ENCODE data around the gene GMPPA. TPM values are rescaled to one million over a fixed set of nuclear protein-coding genes. Genes with fewer than 3 reads are reported as not detected.
A peak's percentile ranks its signal among the peaks of the same experiment; 100 is the strongest.

GMPPA gene
- total RNA-seq, 1 donor from 2014 or later, result 27.7 TPM

GRCh38 chr2:219492575-219492974, 6.1 kb upstream of the GMPPA start:
- H3K4me3 ChIP-seq (ENCODE audit: low read length in 3 of 3), result no peak overlapping the region
- peaks cover 32 to 54% (median 49%) of the 10 kb centered on the region in 3 donors for H3K36me3 ChIP-seq (ENCODE audit: control insufficient read depth in 3 of 3, insufficient read depth in 3 of 3, low read length in 3 of 3)
- H3K4me1 ChIP-seq (ENCODE audit: control insufficient read depth in 3 of 3, insufficient read depth in 3 of 3, low read length in 3 of 3), result peaks cover 24 to 34% (median 30%) of the 10 kb centered on the region in 3 donors
- no peaks in the 10 kb centered on the region for H3K9me3 ChIP-seq (ENCODE audit: control insufficient read depth in 3 of 3, low read length in 3 of 3)
- no peak overlapping the region for H3K9ac ChIP-seq (ENCODE audit: low read depth in 1 of 3, low read length in 3 of 3)
- H3K27ac ChIP-seq (ENCODE audit: low read depth, low read length), result no peak overlapping the region
- H3K27me3 ChIP-seq (ENCODE audit: control insufficient read depth in 3 of 3, insufficient read depth in 3 of 3, low read length in 3 of 3), result peaks cover 0 to 10% (median 4%) of the 10 kb centered on the region in 3 donors

- Histone ChIP-seq H3K27me3 (ENCODE audit: control insufficient read depth in 3 of 3, insufficient read depth in 3 of 3, low read length in 3 of 3) (peaks cover 0 to 10% (median 4%) of the 10 kb centered on the region in 3 donors), H3K4me3 (ENCODE audit: low read length in 3 of 3) (no peak overlapping the region), H3K36me3 (ENCODE audit: control insufficient read depth in 3 of 3, insufficient read depth in 3 of 3, low read length in 3 of 3) (peaks cover 30 to 49% (median 45%) of the 10 kb centered on the region in 3 donors), H3K9me3 (ENCODE audit: control insufficient read depth in 3 of 3, low read length in 3 of 3) (no peaks in the 10 kb centered on the region), H3K9ac (ENCODE audit: low read depth in 1 of 3, low read length in 3 of 3) (no peak overlapping the region), H3K4me1 (ENCODE audit: control insufficient read depth in 3 of 3, insufficient read depth in 3 of 3, low read length in 3 of 3) (peaks cover 29 to 40% (median 36%) of the 10 kb centered on the region in 3 donors), H3K27ac (ENCODE audit: low read depth, low read length) (no peak overlapping the region)
These were observed 5.6 kb upstream of the GMPPA start for GRCh38 chr2:219493086-219493485.

DNA sequence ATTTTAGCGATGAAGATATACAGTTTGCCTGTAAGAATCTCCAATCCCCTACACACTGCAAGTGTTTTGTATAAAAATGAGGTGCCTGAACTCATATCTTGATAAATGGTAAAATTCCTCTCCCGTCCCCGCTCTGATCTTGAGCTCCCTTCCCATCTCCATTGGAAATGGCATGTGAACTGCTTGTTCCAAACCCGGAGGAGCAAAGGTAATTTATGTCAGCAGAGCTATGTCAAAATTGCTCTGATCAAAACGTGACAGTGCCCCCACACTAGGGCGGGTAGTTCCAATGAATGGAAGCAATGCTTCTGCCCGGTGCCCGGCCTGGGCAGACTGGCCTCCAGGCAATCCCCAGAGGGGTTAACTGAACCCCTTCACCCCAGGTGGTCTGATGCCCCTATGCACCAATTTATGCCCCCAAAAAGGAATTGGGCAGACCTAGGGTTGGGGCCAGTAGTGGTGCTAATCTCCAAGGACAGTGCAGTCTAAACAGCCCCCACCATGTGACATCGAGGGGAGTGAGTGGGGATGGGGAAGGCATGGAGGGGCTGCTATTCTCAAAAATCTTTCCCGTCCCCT, 3.6 kb upstream of the GMPPA start:
- Histone ChIP-seq H3K4me3 (ENCODE audit: low read length in 3 of 3) (no peak overlapping the region), H3K27me3 (ENCODE audit: control insufficient read depth in 3 of 3, insufficient read depth in 3 of 3, low read length in 3 of 3) (peaks cover 0 to 10% (median 0%) of the 10 kb centered on the region in 3 donors), H3K9ac (ENCODE audit: low read depth in 1 of 3, low read length in 3 of 3) (peak overlapping the region in 1 of 3 donors; percentile 50), H3K4me1 (ENCODE audit: control insufficient read depth in 3 of 3, insufficient read depth in 3 of 3, low read length in 3 of 3) (peaks cover 45 to 53% (median 46%) of the 10 kb centered on the region in 3 donors), H3K36me3 (ENCODE audit: control insufficient read depth in 3 of 3, insufficient read depth in 3 of 3, low read length in 3 of 3) (peaks cover 19 to 34% (median 30%) of the 10 kb centered on the region in 3 donors), H3K27ac (ENCODE audit: low read depth, low read length) (peak overlapping the region; percentile 21), H3K9me3 (ENCODE audit: control insufficient read depth in 3 of 3, low read length in 3 of 3) (no peaks in the 10 kb centered on the region)

- H3K27me3 ChIP-seq (ENCODE audit: control insufficient read depth in 3 of 3, insufficient read depth in 3 of 3, low read length in 3 of 3), result peaks cover 0 to 10% (median 0%) of the 10 kb centered on the region in 3 donors
- peak overlapping the region in 1 of 3 donors; percentile 22 for H3K4me3 ChIP-seq (ENCODE audit: low read length in 3 of 3)
- peak overlapping the region in 2 of 3 donors; percentile 25 to 90 for H3K9ac ChIP-seq (ENCODE audit: low read depth in 1 of 3, low read length in 3 of 3)
- H3K4me1 ChIP-seq (ENCODE audit: control insufficient read depth in 3 of 3, insufficient read depth in 3 of 3, low read length in 3 of 3), result peaks cover 48 to 56% (median 51%) of the 10 kb centered on the region in 3 donors
- peaks cover 19 to 28% (median 24%) of the 10 kb centered on the region in 3 donors for H3K36me3 ChIP-seq (ENCODE audit: control insufficient read depth in 3 of 3, insufficient read depth in 3 of 3, low read length in 3 of 3)
- H3K27ac ChIP-seq (ENCODE audit: low read depth, low read length), result peak overlapping the region; percentile 21
- H3K9me3 ChIP-seq (ENCODE audit: control insufficient read depth in 3 of 3, low read length in 3 of 3), result no peaks in the 10 kb centered on the region
These were observed 3.1 kb upstream of the GMPPA start for GRCh38 chr2:219495531-219496122.

GRCh38 chr2:219496247-219496824, 2.4 kb upstream of the GMPPA start:
- peak overlapping the region; percentile 21 for H3K27ac ChIP-seq (ENCODE audit: low read depth, low read length)
- no peaks in the 10 kb centered on the region for H3K9me3 ChIP-seq (ENCODE audit: control insufficient read depth in 3 of 3, low read length in 3 of 3)
- H3K4me1 ChIP-seq (ENCODE audit: control insufficient read depth in 3 of 3, insufficient read depth in 3 of 3, low read length in 3 of 3), result peaks cover 48 to 56% (median 51%) of the 10 kb centered on the region in 3 donors
- peak overlapping the region in 2 of 3 donors; percentile 25 to 90 for H3K9ac ChIP-seq (ENCODE audit: low read depth in 1 of 3, low read length in 3 of 3)
- H3K4me3 ChIP-seq (ENCODE audit: low read length in 3 of 3), result peak overlapping the region in 1 of 3 donors; percentile 92
- H3K27me3 ChIP-seq (ENCODE audit: control insufficient read depth in 3 of 3, insufficient read depth in 3 of 3, low read length in 3 of 3), result peaks cover 0 to 10% (median 0%) of the 10 kb centered on the region in 3 donors
- peaks cover 15 to 24% (median 17%) of the 10 kb centered on the region in 3 donors for H3K36me3 ChIP-seq (ENCODE audit: control insufficient read depth in 3 of 3, insufficient read depth in 3 of 3, low read length in 3 of 3)

DNA sequence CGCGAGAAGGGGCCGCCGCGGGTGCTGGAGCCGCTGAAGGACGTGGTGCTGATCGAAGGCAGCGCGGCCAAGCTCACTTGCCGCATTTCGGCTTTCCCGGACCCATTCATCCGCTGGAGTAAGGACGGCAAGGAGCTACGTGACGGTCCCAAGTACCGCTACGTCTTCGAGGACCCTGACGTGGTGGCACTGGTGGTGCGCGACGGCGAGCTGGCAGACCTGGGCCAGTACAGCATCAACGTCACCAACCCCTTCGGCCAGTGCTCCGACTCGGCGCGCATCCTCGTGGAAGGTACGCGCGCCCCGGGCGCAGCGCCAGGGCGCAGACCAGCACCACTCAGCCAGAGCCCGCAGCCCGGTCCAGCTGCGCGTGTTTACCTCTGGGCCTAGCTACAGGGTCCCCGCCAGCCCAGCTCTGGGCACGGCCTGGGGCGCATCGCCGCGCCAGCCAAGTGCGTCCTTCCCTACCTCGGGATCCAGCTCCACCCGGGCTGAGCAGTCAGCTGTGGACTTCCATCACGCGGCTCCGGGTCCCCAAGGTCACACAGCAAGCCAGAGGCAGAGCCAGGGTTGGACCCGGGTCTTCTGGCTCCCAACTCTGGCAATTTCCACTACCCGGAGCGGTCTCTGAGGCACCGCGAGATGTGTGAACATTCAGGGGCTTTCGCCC, 1.7 kb upstream of the GMPPA start:
- Histone ChIP-seq H3K27ac (ENCODE audit: low read depth, low read length) (peak overlapping the region; percentile 90), H3K4me3 (ENCODE audit: low read length in 3 of 3) (peak overlapping the region; percentile 79 to 92 (median 89)), H3K36me3 (ENCODE audit: control insufficient read depth in 3 of 3, insufficient read depth in 3 of 3, low read length in 3 of 3) (peaks cover 12 to 24% (median 14%) of the 10 kb centered on the region in 3 donors), H3K27me3 (ENCODE audit: control insufficient read depth in 3 of 3, insufficient read depth in 3 of 3, low read length in 3 of 3) (peaks cover 0 to 7% (median 0%) of the 10 kb centered on the region in 3 donors), H3K4me1 (ENCODE audit: control insufficient read depth in 3 of 3, insufficient read depth in 3 of 3, low read length in 3 of 3) (peaks cover 48 to 56% (median 51%) of the 10 kb centered on the region in 3 donors), H3K9me3 (ENCODE audit: control insufficient read depth in 3 of 3, low read length in 3 of 3) (no peaks in the 10 kb centered on the region), H3K9ac (ENCODE audit: low read depth in 1 of 3, low read length in 3 of 3) (peak overlapping the region in 2 of 3 donors; percentile 90 to 91)

GRCh38 chr2:219497495-219498279, 1.0 kb upstream of the GMPPA start:
- H3K4me1 ChIP-seq (ENCODE audit: control insufficient read depth in 3 of 3, insufficient read depth in 3 of 3, low read length in 3 of 3), result peaks cover 48 to 56% (median 51%) of the 10 kb centered on the region in 3 donors
- H3K36me3 ChIP-seq (ENCODE audit: control insufficient read depth in 3 of 3, insufficient read depth in 3 of 3, low read length in 3 of 3), result peaks cover 9 to 24% (median 12%) of the 10 kb centered on the region in 3 donors
- H3K9me3 ChIP-seq (ENCODE audit: control insufficient read depth in 3 of 3, low read length in 3 of 3), result no peaks in the 10 kb centered on the region
- H3K27ac ChIP-seq (ENCODE audit: low read depth, low read length), result peak overlapping the region; percentile 90
- peak overlapping the region; percentile 79 to 92 (median 89) for H3K4me3 ChIP-seq (ENCODE audit: low read length in 3 of 3)
- peak overlapping the region; percentile 90 to 93 (median 91) for H3K9ac ChIP-seq (ENCODE audit: low read depth in 1 of 3, low read length in 3 of 3)
- H3K27me3 ChIP-seq (ENCODE audit: control insufficient read depth in 3 of 3, insufficient read depth in 3 of 3, low read length in 3 of 3), result peaks cover 0 to 4% (median 0%) of the 10 kb centered on the region in 3 donors

DNA sequence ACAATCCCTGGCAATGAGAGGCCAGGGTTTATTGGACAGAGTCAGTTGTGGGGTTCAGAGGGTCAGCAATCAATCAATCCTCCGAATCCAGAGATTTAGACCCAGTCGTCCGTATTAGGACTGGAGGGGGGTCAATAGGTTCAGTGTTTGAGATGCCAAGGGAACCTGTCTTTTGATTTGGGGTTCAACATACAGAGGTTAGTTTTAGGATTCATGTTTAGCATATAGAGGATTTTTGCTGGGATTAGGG, 292 bp downstream of the GMPPA start:
- peaks cover 0 to 3% (median 0%) of the 10 kb centered on the region in 3 donors for H3K27me3 ChIP-seq (ENCODE audit: control insufficient read depth in 3 of 3, insufficient read depth in 3 of 3, low read length in 3 of 3)
- peak overlapping the region; percentile 79 to 92 (median 89) for H3K4me3 ChIP-seq (ENCODE audit: low read length in 3 of 3)
- peaks cover 12 to 23% (median 13%) of the 10 kb centered on the region in 3 donors for H3K36me3 ChIP-seq (ENCODE audit: control insufficient read depth in 3 of 3, insufficient read depth in 3 of 3, low read length in 3 of 3)
- peak overlapping the region; percentile 90 to 93 (median 91) for H3K9ac ChIP-seq (ENCODE audit: low read depth in 1 of 3, low read length in 3 of 3)
- peaks cover 48 to 56% (median 51%) of the 10 kb centered on the region in 3 donors for H3K4me1 ChIP-seq (ENCODE audit: control insufficient read depth in 3 of 3, insufficient read depth in 3 of 3, low read length in 3 of 3)
- H3K9me3 ChIP-seq (ENCODE audit: control insufficient read depth in 3 of 3, low read length in 3 of 3), result no peaks in the 10 kb centered on the region
- H3K27ac ChIP-seq (ENCODE audit: low read depth, low read length), result peak overlapping the region; percentile 90

DNA sequence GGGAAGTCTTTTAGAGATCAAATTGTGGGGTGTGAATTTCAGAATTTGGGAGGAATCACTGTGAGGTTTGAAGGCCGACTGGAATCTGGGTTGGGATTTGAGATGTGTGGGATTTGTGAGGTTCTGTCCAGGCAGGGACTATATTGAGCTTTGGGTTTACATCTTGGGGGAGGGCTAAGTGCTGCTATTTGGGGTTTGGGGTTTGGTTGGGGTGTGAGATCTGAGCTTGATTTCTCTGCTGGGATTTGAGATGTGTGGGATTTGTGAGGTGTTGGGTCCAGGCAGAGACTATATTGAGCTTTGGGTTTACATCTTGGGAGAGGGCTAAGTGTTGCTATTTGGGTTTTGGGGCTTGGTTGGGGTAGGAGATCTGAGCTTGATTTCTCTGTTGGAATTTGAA, 864 bp downstream of the GMPPA start:
- H3K4me3 ChIP-seq (ENCODE audit: low read length in 3 of 3), result peak overlapping the region; percentile 79 to 92 (median 89)
- H3K9ac ChIP-seq (ENCODE audit: low read depth in 1 of 3, low read length in 3 of 3), result peak overlapping the region; percentile 90 to 93 (median 91)
- H3K9me3 ChIP-seq (ENCODE audit: control insufficient read depth in 3 of 3, low read length in 3 of 3), result no peaks in the 10 kb centered on the region
- peaks cover 48 to 56% (median 51%) of the 10 kb centered on the region in 3 donors for H3K4me1 ChIP-seq (ENCODE audit: control insufficient read depth in 3 of 3, insufficient read depth in 3 of 3, low read length in 3 of 3)
- H3K27me3 ChIP-seq (ENCODE audit: control insufficient read depth in 3 of 3, insufficient read depth in 3 of 3, low read length in 3 of 3), result no peaks in the 10 kb centered on the region
- H3K27ac ChIP-seq (ENCODE audit: low read depth, low read length), result no peak overlapping the region
- H3K36me3 ChIP-seq (ENCODE audit: control insufficient read depth in 3 of 3, insufficient read depth in 3 of 3, low read length in 3 of 3), result peaks cover 18 to 29% (median 19%) of the 10 kb centered on the region in 3 donors
